HCT116 (cell line): ENCODE measurements around the gene EML4. TPM values are rescaled to one million over a fixed set of nuclear protein-coding genes. Genes with fewer than 3 reads are reported as not detected.
"Not testable (repeated sequence)": the region's sequence is repeated elsewhere in the genome, so short reads cannot be mapped to it uniquely, and the experiment has no call there.

Source experiments
- ATAC-seq: fragments of 200-7000 bp; cut with Tn5 transposase; 2 replicates; pipeline ENCODE4 v1.9.1; 2020; ENCODE audit warnings: mild to moderate bottlenecking, moderate library complexity
- BruUV-seq: library from RNA; stranded (reverse); fragments of 400-500 nt; replicated peaks from 2 replicates; lab custom pipeline; 2021; lab: Mats Ljungman, UMichigan
- CTCF ChIA-PET: fragments of 300-600 bp; sonication (Branson Sonifier 250); formaldehyde crosslinking; loops from one replicate; lab custom pipeline; 2021; ENCODE audit warnings: antibody characterized with exemption; lab: Charles Lee
- POLR2A ChIA-PET: fragments of 300-600, 350-600 bp; sonication (Branson Sonifier 250); formaldehyde crosslinking; loops from one replicate; lab custom pipeline; 2021; ENCODE audit warnings: antibody characterized with exemption; lab: Charles Lee
- RAD21 ChIA-PET, 2 experiments: fragments of 300-600 bp; sonication (Branson Sonifier 250); formaldehyde crosslinking; loops; one replicate each; lab custom pipeline; 2023; ENCODE audit warnings: low total read pairs in 2 of 2; ENCODE audit not compliant: uncharacterized antibody in 2 of 2, unreplicated experiment in 2 of 2, low non-redundant PET in 1 of 2; lab: Charles Lee
- DNase-seq: peaks from one replicate; pipeline ENCODE4 v3.0.0-alpha.2; 2010; ENCODE audit warnings: low read depth, low spot score
- H2AFZ ChIP-seq: fragments of 200-600 bp; shearing (Covaris generic), sonication (generic); 2 replicates; pipeline ENCODE4 v1.6.1; 2017; ENCODE audit warnings: low read depth, mixed run types, mixed read lengths, antibody characterized with exemption, low read length; ENCODE audit not compliant: poor library complexity, severe bottlenecking
- H3K27ac ChIP-seq: 2 replicates; pipeline ENCODE4 v1.5.1; 2012; ENCODE audit warnings: low read depth, low read length
- H3K27me3 ChIP-seq: fragments of 200-600 bp; sonication (generic); 2 replicates; pipeline ENCODE4 v1.6.1; 2016; ENCODE audit warnings: mixed run types, low read length, mixed read lengths; ENCODE audit not compliant: insufficient read depth
- H3K36me3 ChIP-seq, 2 experiments: fragments of 200-500 bp in 1 of 2; fragments of 200-600 bp in 1 of 2; sonication (Bioruptor generic) in 1 of 2; sonication (generic) in 1 of 2; 2 replicates each; pipeline versions ENCODE4 v1.5.1 to v1.6.1; 2014 to 2016; ENCODE audit warnings: low read length in 2 of 2, inconsistent platforms in 1 of 2, mixed read lengths in 1 of 2, mixed run types in 1 of 2; ENCODE audit not compliant: insufficient read depth in 2 of 2, control insufficient read depth in 1 of 2
- H3K4me1 ChIP-seq, 2 experiments: fragments of 200-600 bp in 1 of 2; sonication (generic) in 1 of 2; 2 replicates each; pipeline versions ENCODE4 v1.5.1 to v1.6.1; 2012 to 2017; ENCODE audit warnings: low read length in 2 of 2, inconsistent platforms in 1 of 2, mild to moderate bottlenecking in 1 of 2, mixed read lengths in 1 of 2, mixed run types in 1 of 2, moderate library complexity in 1 of 2; ENCODE audit not compliant: insufficient read depth in 2 of 2, control insufficient read depth in 1 of 2
- H3K4me2 ChIP-seq: fragments of 200-600 bp; sonication (generic); 2 replicates; pipeline ENCODE4 v1.6.1; 2017; ENCODE audit warnings: mixed run types, low read length, mixed read lengths
- H3K4me3 ChIP-seq, 2 experiments: fragments of 200-600 bp in 1 of 2; sonication (generic) in 1 of 2; replicated peaks in 1 of 2; 2 replicates each; pipeline ENCODE4 v1.5.1; 2011 to 2016; ENCODE audit warnings: low read length in 2 of 2, control low read depth in 1 of 2, low read depth in 1 of 2, mild to moderate bottlenecking in 1 of 2, mixed read lengths in 1 of 2, mixed run types in 1 of 2
- H3K79me2 ChIP-seq: fragments of 200-600 bp; sonication (generic); 2 replicates; pipeline ENCODE4 v1.6.1; 2017; ENCODE audit warnings: mild to moderate bottlenecking, mixed run types, low read length, moderate library complexity, mixed read lengths; ENCODE audit not compliant: insufficient read depth
- H3K9ac ChIP-seq: fragments of 200-600 bp; sonication (generic); 2 replicates; pipeline ENCODE4 v1.6.1; 2016; ENCODE audit warnings: low read length, mixed read lengths
- H3K9me2 ChIP-seq: fragments of 200-600 bp; sonication (generic), shearing (Covaris generic); 2 replicates; pipeline ENCODE4 v1.6.1; 2017; ENCODE audit warnings: mixed run types, mild to moderate bottlenecking, moderate library complexity; ENCODE audit not compliant: insufficient read depth
- H3K9me3 ChIP-seq, 2 experiments: fragments of 200-500 bp in 1 of 2; fragments of 200-600 bp in 1 of 2; sonication (Bioruptor generic) in 1 of 2; sonication (generic) in 1 of 2; 2 replicates each; pipeline ENCODE4 v1.6.1; 2014 to 2017; ENCODE audit warnings: low read length in 2 of 2, mixed read lengths in 2 of 2, inconsistent platforms in 1 of 2, low read depth in 1 of 2, mild to moderate bottlenecking in 1 of 2, mixed run types in 1 of 2, moderate library complexity in 1 of 2; ENCODE audit not compliant: control insufficient read depth in 1 of 2, insufficient read depth in 1 of 2
- H4K20me1 ChIP-seq: fragments of 200-600 bp; sonication (generic), shearing (Covaris generic); 2 replicates; pipeline ENCODE4 v1.6.1; 2017; ENCODE audit warnings: mixed run types, mild to moderate bottlenecking, moderate library complexity; ENCODE audit not compliant: insufficient read depth
- ATF3 ChIP-seq: IDR thresholded peaks from 2 replicates; pipeline ENCODE4 v1.6.1; 2012
- CEBPB ChIP-seq: IDR thresholded peaks from 2 replicates; pipeline ENCODE4 v1.6.1; 2012; ENCODE audit warnings: low read depth
- EGR1 ChIP-seq: IDR thresholded peaks from 2 replicates; pipeline ENCODE4 v1.6.1; 2012; ENCODE audit warnings: low read depth
- ELF1 ChIP-seq: IDR thresholded peaks from 2 replicates; pipeline ENCODE4 v1.6.1; 2012; ENCODE audit warnings: low read depth, borderline replicate concordance
- EZH2 ChIP-seq: fragments of 200-600 bp; sonication (generic); IDR thresholded peaks from 2 replicates; pipeline ENCODE4 v1.6.1; 2017; ENCODE audit warnings: antibody characterized with exemption, mixed run types
- FOSL1 ChIP-seq: IDR thresholded peaks from 2 replicates; pipeline ENCODE4 v1.6.1; 2012; ENCODE audit warnings: low read depth
- JUND ChIP-seq: IDR thresholded peaks from 2 replicates; pipeline ENCODE4 v1.6.1; 2012
- SP1 ChIP-seq: IDR thresholded peaks from 2 replicates; pipeline ENCODE4 v1.6.1; 2012; ENCODE audit warnings: low read depth
- SRF ChIP-seq: IDR thresholded peaks from 2 replicates; pipeline ENCODE4 v1.6.1; 2012; ENCODE audit warnings: low read depth
- YY1 ChIP-seq: IDR thresholded peaks from 2 replicates; pipeline ENCODE4 v1.6.1; 2011; ENCODE audit warnings: low read length, low read depth, moderate library complexity, mild to moderate bottlenecking; ENCODE audit not compliant: insufficient replicate concordance; ENCODE audit errors: extremely low read depth
- ZFX ChIP-seq: fragments of 450-650 bp; IDR thresholded peaks from 2 replicates; pipeline ENCODE4 v1.6.1; 2017
- intact Hi-C: fragments of 100-400 bp; cut with micrococcal nuclease; formaldehyde crosslinking; loops from 2 replicates; pipeline ENCODE4 v1.10.0; 2022
- total RNA-seq: library from RNA; stranded (reverse); gene quantifications from one replicate; pipeline ENCODE4 v1.2.1, GENCODE V29; 2021; ENCODE audit not compliant: unreplicated experiment

Gene EML4
- total RNA-seq, 1 experiment from 2014 or later, result 53.5 TPM

- TF ChIP-seq SRF, result no peak
- TF ChIP-seq SP1, result no peak
- no peak for TF ChIP-seq CEBPB
- no peak for TF ChIP-seq ELF1
- TF ChIP-seq YY1, result no peak
- no peak for TF ChIP-seq EZH2
- TF ChIP-seq ATF3, result no peak
Observed at GRCh38 chr2:42378415-42378814, 209.3 kb downstream of the EML4 start (continued).

DNA sequence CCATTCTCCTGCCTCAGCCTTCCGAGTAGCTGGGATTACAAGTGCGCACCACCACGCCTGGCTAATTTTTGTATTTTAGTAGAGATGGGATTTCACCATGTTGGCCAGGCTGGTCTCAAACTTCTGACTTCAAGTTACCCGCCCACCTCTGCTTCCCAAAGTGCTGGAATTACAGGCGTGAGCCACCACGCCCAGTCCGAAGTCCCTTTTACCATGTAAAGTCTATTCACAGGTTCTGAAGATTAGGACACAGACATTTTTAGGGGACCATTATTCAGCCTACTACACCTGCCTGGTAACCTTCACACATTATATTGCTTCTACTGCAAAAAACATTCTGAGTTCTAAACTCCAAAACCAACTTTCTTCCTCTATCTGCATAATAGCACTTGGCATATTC lies 210.9 kb downstream of the EML4 start:
- H3K9me3 ChIP-seq, BruUV-seq, H3K79me2 ChIP-seq, CTCF ChIA-PET, H3K27ac ChIP-seq, intact Hi-C loops, RAD21 ChIA-PET, H3K4me1 ChIP-seq, H2AFZ ChIP-seq, DNase-seq, H3K9ac ChIP-seq, H3K9me2 ChIP-seq, H3K27me3 ChIP-seq, H3K4me2 ChIP-seq, H3K4me3 ChIP-seq, ATAC-seq, H4K20me1 ChIP-seq, H3K36me3 ChIP-seq, POLR2A ChIA-PET: not testable (repeated sequence)

DNA sequence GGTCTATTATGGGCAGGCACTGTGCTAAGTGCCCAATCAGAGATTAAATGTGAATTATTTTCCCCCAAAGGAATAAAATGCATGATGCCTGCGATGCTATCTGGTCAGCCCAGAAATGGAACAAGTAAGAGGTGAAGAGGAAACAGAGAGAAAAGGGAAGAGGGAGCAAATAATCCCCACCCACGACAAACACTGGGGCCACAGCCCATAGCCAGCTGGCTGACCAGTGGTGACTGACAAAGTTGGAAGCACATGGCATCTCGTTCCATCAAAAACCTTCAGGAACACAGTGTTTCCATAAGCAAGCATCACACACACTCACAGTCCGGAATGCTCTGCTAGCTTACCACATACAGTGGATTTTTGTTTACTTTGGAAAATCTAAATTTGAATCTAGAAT lies 213.0 kb downstream of the EML4 start:
- intact Hi-C loops, result no loop called here
- Histone ChIP-seq H3K9ac (no peak overlapping the region), H3K36me3 (no peaks in the 10 kb centered on the region), H3K9me3 (no peaks in the 10 kb centered on the region), H4K20me1 (no peaks in the 10 kb centered on the region), H2AFZ (no peak overlapping the region), H3K4me3 (no peak overlapping the region), H3K79me2 (no peaks in the 10 kb centered on the region), H3K27me3 (no peaks in the 10 kb centered on the region), H3K9me2 (no peaks in the 10 kb centered on the region), H3K4me2 (no peak overlapping the region), H3K27ac (no peak overlapping the region), H3K4me1 (no peaks in the 10 kb centered on the region)
- TF ChIP-seq FOSL1, result no peak
- no peak for TF ChIP-seq YY1
- no peak for TF ChIP-seq SP1
- no peak for TF ChIP-seq ZFX
- no peak for TF ChIP-seq EGR1
- TF ChIP-seq SRF, result no peak
- no peak for TF ChIP-seq JUND
- POLR2A ChIA-PET, result no interaction called here
- CTCF ChIA-PET, result no interaction called here
- ATAC-seq (no peak), DNase-seq (no peak)
- BruUV-seq, result no TSS peak
- RAD21 ChIA-PET, result no interaction called here

Other genes with a start within 250 kb of the EML4 start
- 0.84 TPM for gene PKDCC, start 121.3 kb upstream of the EML4 start, total RNA-seq
- 104 TPM for gene COX7A2L, start 191.9 kb downstream of the EML4 start, total RNA-seq